GM19467 (cell line): ENCODE data around the gene REXO4.

Source experiments
- ATAC-seq: cut with Tn5 transposase; IDR thresholded peaks from one replicate; pipeline ENCODE4 v1.9.1; 2021; ENCODE audit warnings: mild to moderate bottlenecking, moderate library complexity; ENCODE audit not compliant: unreplicated experiment

REXO4 gene, protein sequence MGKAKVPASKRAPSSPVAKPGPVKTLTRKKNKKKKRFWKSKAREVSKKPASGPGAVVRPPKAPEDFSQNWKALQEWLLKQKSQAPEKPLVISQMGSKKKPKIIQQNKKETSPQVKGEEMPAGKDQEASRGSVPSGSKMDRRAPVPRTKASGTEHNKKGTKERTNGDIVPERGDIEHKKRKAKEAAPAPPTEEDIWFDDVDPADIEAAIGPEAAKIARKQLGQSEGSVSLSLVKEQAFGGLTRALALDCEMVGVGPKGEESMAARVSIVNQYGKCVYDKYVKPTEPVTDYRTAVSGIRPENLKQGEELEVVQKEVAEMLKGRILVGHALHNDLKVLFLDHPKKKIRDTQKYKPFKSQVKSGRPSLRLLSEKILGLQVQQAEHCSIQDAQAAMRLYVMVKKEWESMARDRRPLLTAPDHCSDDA

DNA sequence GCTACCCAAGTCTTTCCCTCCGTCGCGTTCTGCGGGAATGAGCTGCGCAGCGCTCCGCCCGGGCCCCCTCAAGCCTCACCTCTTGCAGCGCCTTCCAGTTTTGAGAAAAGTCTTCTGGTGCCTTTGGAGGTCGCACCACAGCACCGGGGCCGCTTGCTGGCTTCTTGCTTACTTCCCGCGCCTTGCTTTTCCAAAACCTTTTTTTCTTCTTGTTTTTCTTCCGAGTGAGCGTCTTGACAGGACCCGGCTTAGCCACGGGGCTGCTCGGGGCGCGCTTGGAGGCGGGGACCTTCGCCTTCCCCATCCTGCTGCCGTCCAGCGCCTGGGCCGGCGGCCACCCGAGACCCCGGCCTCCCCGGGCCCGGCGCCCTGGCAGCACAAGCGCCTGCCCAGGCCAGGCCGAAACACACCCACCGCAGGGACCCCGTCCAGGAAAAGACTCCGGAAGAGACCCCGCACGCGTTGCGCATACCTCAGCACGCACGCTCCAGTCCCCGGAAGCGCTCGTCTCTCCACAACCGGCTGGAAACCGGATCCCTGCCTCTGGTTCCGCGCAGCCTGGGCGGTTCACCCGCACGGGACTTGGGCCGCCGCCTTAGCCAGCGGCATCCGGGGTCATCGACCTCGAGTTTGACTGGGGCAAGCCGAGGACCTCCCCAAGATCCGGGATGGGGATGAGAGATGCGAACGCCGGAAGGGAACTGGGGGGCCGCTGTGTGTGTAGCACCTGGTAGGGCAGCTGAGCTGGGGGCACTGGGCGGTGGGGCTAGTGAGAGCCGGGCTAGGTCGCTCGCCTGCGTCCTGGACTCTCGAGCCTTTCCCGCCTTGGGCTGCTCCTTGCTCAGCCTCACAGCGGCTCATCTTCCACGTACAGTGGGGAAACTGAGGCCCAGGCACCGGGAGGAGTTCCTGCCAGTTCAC, at the start of gene REXO4:
REXO4 (minus strand) TSS at position 470 of the 921 bp plus-strand sequence; CDS start at position 304, 166 bp downstream.
- ATAC-seq = peak; percentile 73

DNA sequence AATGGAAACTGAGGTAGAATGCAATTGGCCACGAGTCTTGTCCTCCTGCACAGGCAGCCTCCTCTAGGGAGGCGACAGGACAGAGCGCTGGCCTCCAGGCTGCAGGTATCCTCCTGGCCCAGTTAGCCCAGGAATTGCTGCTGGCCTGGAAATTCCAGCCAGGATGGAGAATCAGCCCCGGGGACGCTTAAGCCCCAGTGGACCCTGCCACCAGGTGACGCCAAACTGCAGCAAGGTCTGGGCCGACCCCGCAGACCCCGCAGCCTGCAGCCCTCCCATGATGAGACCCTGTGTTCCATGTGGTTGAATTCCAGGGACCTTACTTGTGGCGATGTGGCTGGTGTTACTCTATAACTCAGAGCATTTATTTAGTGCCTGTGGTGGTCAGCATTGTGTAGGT, 49.3 kb upstream of the REXO4 start:
- no peak for ATAC-seq

DNA sequence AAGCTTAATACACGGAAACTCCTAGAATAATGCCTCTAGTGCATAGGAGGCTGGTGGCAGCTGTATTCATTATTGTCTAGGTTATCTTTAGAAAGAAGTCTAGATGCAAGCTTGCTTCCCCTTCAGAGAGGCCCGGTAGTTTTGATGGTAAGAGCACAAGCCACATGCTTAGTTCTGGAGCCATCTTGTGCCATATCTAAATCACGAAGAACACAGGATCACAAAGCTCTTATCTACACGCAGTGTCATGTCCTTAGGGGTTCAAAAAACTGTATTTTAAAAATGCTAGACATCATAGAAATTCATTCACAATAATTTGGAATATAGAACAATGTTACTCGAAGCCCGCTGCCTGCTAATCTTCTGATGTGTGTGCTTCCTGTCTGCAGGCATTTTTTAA, 48.2 kb upstream of the REXO4 start:
- no peak for ATAC-seq

DNA sequence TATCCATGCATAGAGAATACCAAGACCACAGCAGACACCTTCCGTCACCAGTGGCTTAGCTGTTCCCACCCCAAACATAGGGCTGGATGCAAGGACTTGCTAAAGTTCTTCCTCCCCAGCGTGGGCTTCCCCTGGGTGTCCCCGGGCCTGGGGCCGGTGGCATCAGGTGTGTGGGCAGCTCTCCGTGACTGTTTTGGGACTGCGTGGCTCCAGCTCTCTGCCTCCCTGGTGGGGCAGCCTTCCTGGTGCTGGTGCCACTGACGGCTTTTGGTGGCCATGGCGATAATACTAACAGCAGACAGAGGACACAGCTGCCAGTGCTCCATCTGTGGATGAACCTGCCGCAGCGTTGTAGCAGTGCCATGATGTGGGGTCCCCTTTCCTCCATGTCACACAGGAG, 46.8 kb upstream of the REXO4 start:
- ATAC-seq = no peak

DNA sequence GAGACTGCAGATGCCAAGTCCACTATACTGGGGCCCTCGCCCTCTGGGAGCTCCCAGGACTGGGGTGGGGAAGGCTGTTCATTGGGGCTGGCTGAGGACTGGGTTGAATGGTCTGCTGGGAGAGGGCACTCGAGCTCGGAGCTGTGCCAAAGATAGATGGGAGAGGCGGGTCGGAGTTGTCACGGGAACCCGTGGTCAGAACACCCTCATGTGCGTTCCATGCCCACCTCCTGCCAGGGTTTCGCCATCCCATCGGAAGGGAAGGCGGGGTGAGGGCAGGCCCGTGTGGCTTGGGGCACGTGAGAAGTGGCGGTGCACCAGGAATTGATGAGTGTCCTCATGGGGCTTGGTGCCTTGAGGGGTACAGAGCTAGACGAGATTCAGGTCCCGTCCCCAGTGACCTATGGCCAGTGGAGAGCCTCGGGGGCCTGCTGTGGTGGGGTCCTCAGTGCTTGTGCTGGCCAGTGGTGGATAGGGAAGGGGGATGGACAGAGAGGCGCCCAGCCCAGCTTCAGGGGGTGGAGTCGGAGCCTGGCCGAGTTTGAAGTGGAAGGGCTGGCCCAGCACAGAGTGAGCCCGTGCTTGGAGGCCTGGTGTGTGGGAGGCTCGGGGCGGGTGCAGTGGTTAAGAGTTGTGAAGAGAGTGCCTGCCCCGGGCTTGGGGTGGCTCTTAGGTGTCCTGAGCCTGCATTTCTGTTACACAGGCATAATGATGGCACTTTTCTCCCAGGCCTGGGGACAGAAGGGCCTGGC, 46.2 kb upstream of the REXO4 start:
- ATAC-seq = no peak

DNA sequence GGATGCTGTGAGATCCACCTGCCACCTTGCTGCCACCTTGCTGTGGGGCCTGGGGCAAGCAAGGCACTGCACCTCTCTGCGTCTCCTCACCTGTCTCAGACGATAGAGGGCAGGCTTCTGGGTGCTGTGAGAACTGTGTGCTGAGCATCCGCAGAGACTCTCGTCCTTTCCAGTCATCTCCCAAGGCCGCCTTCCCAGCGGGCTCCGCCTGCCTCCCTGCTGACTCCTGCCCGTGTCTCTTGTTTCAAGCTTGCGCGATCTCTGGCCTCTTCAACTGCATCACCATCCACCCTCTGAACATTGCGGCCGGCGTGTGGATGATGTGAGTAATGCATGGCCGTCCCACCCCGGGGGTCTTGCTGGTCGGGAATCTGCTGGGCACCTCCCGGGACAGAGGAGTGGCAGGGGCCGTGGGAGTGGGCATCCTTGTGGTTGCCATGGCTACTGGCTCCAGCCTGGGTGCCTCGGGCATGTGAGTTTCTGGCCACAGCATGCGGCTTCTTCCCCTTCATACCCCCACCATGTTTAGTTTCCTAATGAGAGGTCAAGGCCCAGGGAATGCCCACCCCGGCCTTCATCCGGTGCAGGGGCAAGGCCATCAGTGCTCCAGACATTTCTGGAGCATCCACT, 45.5 kb upstream of the REXO4 start:
- no peak for ATAC-seq

DNA sequence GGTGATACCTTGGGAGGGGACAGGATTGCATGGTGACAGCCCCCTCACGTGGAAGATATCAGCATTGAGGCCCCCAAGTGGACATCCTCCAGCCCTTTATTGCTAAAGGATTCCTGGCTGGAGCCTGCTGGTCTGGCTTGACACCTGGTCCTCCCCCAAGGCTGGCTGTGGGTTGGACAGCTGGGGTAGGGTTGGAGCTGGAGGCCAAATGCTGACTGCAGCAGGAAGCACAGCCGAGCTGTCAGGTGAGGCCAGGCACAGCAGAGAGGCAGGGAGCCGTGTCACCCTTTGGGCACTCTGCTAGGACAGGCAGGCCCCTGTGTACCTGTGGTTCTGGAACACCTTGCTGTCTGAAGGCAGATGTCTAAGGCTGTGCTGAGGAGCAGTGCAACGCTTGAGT, 44.2 kb upstream of the REXO4 start:
- ATAC-seq = no peak

DNA sequence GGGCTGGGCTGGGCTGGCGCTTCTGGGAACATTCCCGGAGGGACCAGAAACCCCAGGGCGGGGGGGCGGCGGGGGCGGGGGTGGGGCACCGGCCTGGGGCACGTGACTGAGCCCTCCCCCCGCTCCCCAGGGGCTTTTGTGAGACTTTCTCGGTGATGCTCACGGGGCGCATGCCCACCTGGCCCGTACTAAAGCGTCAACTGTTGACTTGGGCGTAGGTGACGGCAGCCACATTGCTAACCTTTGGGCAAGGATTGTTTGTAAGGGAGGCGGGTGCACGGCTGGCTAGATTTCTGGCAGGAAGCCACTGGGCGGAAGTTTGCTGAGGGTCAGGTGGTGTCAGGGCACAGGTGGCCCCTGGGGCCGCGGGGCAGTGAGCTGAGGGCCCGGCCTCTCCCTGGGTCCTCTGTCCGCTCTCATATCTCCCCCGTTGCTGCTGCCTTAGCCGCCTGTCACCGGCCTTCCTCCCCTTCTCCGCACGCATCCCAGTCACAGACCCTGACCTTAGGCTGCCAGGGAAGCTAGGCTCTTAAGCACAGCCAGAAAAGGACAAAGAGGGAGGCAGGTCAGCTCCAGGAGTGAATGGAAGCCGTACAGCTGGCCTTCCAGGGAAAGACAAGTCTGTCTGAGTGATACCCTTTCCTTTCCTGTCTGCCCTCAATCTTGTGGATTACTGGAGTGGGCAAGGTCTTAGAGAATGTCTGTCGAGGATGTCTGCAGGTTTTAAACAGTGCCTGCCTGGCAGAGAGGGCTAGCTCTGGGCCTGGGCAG, 42.8 kb upstream of the REXO4 start:
- ATAC-seq = peak; percentile 14

DNA sequence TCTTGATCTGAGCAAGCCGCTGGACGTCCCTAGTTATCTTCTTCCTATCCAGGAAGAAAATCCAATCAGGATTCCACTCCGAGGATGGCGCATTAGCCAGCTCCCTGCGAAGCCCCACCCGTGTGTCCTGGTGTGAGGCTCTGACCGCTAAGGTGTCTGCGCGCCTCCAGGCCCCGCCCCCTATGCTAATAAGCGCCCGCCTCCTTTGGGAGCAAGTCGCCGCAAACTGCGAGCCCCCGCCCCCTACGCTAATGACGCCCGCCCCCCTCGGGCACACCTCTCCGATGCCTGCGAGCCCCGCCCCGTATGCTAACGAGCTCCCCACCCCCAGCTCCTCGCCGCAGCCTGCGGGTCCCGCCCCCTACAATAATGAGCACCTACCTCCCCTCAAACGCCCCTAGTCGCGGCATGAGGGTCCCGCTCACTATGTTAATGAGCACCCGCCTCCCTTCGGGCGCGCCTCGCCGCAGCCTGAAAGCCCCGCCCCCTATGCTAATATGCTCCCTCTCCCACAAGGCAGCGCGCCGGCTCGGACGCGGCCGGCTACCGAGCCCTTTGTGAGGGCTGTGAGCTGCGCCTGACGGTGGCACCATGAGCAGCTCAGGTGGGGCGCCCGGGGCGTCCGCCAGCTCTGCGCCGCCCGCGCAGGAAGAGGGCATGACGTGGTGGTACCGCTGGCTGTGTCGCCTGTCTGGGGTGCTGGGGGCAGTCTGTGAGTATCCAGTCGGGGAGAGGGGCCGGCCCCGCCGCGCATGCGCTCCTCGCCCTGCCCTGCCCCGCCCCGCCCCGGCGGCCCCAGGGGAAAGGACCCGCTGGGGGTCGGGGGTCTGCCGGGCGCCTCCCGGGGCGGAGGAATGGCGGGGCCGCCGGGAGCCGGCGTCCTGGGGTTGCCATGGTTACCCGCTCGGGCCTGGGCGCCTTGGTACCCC, 41.9 kb upstream of the REXO4 start, which contains the start of gene CACFD1:
CACFD1 (plus strand) TSS at position 503 of the 929 bp plus-strand sequence; CDS start at position 592, 89 bp downstream.
- ATAC-seq = peak; percentile 69

DNA sequence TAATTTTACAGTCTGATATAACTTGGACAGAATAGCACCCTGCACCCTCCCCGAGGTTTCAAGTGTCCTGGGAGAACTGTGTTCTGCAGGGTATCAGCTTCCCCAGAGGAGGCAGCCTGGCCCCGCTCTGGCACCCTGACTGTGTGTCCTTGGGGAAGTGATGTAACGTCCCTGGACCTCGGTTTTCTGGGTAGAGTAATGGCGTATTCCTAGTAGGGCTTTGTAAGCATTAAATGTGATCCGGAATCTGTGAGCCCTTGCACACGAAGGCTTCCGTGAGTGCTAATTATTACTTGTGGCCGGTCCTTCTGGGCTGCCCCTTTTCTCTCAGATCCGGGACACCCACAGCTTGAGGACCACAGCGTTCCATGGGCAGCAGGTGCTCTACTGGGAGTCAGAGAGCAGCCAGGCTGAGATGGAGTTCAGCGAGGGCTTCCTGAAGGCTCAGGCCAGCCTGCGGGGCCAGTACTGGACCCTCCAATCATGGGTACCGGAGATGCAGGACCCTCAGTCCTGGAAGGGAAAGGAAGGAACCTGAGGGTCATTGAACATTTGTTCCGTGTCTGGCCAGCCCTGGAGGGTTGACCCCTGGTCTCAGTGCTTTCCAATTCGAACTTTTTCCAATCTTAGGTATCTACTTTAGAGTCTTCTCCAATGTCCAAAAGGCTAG, 41.0 kb upstream of the REXO4 start:
- ATAC-seq = no peak

DNA sequence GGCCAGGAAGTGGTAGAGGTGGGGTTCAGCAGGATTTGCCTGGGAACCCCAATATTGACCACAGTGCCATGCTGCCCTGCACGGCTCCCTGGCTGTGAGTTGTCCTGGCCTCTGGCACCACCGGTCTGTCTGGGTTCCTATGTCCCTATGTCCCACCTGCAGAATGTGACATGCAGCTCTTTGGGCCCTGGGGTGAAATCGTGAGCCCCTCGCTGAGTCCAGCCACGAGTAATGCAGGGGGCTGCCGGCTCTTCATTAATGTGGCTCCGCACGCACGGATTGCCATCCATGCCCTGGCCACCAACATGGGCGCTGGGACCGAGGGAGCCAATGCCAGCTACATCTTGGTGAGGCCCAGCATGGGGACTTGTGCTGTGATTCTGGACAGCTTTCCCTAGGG, 39.9 kb upstream of the REXO4 start:
- ATAC-seq = no peak

DNA sequence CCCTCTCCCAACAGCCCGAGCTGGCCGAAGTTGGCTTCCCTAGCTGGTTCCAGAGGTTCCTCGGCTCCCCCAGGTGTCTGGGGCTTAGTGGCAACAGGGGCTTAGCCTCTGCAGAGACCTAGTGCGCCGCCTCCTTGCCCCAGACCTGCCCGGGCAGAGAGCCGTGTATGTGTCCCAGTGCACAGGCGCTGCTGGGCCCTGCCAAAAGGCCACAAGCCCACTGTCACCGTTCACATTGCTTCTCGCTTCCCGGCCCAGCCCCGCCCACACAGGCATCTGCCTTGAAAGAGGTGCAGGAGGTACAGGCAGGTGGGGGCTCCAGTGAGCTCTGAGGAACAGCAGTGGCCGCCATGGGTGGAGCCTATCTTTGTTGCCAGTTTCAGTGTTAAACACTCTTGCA, 39.4 kb upstream of the REXO4 start:
- ATAC-seq = no peak

DNA sequence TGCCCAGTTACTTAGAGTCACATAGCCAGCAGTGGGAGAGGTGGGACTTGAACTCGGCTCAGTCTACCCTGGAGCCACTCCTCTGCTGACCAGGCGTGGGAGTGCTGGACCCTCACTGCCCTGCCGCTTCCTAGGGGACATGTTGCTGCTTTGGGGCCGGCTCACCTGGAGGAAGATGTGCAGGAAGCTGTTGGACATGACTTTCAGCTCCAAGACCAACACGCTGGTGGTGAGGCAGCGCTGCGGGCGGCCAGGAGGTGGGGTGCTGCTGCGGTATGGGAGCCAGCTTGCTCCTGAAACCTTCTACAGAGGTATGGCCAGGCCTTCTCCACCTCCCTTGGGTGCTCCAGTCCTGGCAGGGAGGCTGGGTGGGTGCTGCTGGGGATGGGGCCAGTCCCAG, 38.6 kb upstream of the REXO4 start:
- ATAC-seq = no peak

DNA sequence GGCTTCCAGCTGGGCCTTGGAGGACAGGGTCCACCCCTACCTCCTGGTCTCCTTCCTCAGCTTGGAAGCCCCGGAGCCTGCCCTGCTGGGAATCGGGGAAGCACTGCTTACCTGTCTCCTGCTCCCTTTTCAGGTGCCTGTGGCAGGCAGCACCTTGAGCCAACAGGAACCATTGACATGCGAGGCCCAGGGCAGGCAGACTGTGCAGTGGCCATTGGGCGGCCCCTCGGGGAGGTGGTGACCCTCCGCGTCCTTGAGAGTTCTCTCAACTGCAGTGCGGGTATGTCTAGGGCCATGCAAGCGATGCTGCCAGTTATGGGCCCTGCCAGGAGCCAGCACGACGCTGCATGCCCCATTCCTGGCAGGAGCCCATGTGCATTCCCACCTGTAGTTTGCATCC, 38.1 kb upstream of the REXO4 start:
- ATAC-seq = no peak

DNA sequence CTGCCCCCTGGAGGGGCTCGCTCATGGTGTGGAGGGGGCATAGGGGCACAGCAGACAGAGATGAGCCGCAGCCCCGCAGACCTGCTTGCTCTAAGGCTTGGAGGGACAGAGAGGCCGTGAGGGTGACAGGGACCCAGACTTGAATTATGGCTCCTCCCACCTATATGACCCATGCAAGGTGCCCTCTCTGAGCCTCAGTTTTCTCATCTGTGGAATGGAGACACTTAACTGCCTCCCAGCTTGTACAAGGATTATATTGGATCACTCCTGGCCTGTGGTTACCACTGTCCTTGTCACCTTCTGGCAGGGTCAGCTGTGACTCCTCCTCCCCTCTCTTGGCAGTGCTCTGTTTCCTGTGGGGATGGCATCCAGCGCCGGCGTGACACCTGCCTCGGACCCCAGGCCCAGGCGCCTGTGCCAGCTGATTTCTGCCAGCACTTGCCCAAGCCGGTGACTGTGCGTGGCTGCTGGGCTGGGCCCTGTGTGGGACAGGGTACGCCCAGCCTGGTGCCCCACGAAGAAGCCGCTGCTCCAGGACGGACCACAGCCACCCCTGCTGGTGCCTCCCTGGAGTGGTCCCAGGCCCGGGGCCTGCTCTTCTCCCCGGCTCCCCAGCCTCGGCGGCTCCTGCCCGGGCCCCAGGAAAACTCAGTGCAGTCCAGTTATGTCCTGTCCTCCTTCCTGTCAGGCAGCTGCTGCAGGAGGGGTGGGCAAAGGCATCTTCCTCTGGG, 37.3 kb upstream of the REXO4 start:
- ATAC-seq = no peak

DNA sequence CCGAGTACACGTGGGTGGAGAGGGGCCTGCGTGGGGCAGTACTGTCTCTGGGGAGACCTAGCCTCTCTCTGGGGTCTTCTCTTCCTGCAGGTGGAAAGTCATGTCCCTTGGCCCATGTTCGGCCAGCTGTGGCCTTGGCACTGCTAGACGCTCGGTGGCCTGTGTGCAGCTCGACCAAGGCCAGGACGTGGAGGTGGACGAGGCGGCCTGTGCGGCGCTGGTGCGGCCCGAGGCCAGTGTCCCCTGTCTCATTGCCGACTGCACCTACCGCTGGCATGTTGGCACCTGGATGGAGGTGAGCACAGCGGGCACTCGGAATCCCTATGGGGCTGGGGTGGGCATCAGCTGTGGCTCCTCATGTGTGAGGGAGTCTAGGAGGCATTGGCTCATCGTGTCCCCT, 36.5 kb upstream of the REXO4 start:
- ATAC-seq = no peak

DNA sequence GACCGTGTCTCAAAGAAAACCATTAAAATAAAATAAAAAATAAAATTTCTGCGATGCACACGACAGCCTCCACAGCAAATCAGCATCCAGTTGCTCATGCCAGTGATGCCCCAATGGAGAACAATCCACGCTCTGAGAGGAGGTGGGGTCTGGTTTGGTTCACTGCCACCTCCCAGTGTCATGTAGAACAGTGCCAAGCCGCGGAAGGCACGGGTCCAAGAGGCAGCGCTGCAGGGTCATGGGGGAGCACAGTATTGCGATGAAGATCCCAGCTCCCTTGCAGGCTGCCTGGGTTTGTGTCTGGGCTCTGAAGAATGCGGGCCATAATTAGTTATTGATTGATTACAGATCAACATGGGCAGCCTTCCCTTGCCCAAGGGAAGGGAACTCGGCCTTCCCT, 35.8 kb upstream of the REXO4 start:
- no peak for ATAC-seq

DNA sequence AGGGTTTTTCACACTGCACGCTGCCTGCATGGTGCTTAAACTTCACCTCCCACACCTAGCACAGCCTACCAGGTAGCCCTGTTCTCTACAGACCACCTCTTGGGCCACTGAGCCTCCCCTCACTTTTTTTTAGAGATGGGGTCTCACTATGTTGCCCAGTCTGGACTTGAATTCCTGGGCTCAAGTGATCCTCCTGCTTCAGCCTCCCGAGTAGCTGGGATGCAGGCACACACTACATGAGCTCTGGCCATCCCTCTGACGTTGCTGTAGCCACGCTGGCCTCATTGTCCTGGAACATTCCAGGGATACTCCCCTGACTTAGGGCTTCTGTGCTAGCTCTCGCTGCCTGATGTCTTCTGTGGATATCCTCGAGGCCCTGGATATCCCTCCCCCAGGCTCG, 34.8 kb upstream of the REXO4 start:
- ATAC-seq = no peak
